ENCODE data around the gene SPATA20.

SPATA20 gene

DNA sequence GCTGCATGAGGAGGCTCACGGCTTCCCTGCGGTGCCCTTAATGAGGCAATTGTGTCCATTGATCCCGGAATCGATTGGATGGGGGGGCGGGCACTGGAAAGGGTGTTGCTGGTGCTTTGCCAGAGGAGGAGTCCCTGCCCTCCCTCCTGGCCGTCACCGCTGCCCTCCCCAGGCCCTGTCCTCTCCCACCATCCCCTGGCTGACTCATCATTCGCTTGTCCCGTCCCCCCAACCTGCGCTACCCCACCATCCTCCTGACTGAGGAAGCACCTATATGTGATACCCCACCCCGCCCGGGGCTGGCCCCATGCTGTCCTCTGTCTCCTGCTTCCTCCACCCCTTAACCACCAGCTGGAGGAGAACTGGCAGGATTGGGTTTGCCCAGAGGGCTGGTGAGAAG, 34.3 kb downstream of the SPATA20 start:
- no peak for DNase-seq

GRCh38 chr17:50582741-50583140, 35.8 kb downstream of the SPATA20 start:
- no peak for DNase-seq

DNA sequence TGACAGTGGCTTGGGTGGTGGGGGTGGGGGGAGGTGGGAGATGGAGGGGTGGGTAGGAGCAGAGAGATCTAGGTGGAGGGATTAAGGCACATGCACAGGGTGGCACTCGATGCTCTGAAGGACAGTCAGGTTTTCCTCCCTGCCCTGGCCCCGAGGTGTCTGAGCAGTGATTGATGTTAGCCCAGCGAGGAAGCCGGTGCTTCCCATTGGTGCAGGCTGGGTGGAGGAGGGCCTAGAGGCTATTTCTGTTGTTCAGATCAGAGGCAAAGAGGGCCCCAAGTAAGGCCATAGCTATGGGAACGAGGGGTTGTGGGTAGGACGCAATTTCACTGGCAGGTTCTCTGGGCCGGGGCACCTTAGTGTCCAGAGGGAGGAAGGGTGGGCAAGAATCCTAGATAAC, 36.7 kb downstream of the SPATA20 start:
- DNase-seq = no peak

GRCh38 chr17:50584116-50584515, 37.1 kb downstream of the SPATA20 start:
- no peak for DNase-seq

- no peak for DNase-seq
These were observed 37.8 kb downstream of the SPATA20 start for GRCh38 chr17:50584749-50585148.

- no peak for DNase-seq
These were observed 38.4 kb downstream of the SPATA20 start for GRCh38 chr17:50585346-50585745.

GRCh38 chr17:50585891-50586290, 38.9 kb downstream of the SPATA20 start:
- no peak for DNase-seq

DNA sequence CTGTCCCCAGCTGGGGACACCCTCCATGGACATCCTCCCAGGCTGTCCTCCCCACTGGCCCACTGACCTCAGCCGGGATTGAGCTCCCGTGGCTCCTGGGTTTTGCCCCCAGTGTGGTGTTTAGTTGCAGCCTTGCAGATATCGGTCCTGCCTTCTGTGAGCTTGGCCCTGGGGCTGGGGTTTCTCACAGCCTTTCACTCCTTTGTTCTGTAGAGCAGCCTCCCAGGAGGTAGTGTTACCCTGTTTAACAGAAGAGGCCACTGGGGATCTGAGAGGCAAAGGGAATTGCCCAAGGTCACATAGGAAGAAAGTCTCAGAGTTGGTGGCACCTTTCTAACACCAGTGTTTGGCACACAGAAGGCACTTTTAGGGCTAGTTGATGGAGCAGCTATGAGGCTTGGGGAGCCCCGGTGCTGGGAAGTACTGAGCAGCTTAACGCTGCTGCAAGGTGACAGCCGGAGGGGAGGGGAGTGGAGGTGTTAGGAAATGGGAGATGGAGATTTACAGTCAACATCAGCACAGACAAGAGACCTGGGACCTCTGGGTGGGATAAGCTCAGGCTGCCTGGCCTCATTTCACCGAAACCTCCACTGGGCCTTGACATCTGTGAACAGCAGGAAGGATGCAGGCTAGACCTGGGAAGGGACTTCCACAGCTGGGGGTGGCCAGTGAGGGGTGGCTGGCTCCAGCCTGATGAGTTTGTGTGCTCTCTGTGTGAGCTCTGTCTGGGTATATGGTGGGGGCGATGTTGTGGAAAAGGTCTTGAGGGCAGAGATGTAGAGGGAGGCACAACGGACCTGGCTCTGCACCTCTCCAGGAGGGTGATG, 39.7 kb downstream of the SPATA20 start:
- DNase-seq = no peak

DNA sequence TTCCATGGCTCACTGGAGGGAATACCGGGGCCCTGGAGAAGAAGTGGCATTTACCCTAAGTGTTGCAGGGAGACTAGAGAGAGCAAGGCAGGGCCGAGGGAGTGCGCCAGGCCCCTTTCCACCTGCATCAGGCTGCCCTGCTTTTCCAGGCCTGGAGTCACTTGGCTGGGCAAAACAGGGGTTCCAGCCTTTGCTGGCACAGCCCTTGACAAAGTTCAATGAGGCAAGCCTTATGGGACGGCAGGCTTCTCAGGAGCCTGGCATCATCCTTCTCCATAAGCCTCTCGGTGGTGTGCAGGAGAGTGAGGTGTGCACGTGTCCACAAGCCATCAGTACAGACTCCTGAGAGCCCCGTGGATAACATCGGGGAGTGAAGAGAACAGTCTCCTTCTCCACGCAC, 40.6 kb downstream of the SPATA20 start:
- DNase-seq = no peak

GRCh38 chr17:50588391-50589049, 41.5 kb downstream of the SPATA20 start:
- no peak for DNase-seq

DNA sequence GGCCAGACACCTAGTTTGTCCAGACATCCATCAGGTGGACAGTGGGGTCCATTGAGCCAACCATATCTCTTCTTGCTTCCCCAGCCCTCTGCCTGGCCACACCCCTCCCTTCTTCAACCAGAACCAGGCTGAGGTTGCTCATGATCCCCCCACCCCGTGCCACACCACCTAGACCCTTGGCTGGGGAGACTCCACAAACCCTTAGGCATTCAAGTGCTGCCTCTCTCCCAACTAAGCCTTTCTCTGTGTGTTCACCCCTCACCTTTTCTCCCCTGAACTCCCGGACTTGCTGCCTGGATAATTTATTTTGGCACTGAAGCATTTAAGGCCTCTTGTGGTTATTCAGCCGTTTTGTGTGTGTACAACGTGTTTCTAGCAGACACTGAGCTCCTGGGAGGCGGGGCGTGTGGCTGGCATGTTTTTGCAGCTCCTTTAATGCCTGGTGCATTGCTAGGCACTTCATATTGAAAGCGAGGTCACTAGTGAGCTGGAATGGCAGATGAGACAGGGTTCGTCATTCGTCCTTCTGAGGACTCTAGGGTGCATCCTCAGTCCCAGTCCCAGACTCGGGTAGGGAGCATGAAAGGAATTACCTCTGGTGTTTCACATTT, 42.2 kb downstream of the SPATA20 start:
- DNase-seq = no peak

- DNase-seq = no peak
These were observed 44.2 kb downstream of the SPATA20 start for GRCh38 chr17:50590946-50591737.

GRCh38 chr17:50593321-50593720, 46.3 kb downstream of the SPATA20 start:
- DNase-seq = no peak

DNA sequence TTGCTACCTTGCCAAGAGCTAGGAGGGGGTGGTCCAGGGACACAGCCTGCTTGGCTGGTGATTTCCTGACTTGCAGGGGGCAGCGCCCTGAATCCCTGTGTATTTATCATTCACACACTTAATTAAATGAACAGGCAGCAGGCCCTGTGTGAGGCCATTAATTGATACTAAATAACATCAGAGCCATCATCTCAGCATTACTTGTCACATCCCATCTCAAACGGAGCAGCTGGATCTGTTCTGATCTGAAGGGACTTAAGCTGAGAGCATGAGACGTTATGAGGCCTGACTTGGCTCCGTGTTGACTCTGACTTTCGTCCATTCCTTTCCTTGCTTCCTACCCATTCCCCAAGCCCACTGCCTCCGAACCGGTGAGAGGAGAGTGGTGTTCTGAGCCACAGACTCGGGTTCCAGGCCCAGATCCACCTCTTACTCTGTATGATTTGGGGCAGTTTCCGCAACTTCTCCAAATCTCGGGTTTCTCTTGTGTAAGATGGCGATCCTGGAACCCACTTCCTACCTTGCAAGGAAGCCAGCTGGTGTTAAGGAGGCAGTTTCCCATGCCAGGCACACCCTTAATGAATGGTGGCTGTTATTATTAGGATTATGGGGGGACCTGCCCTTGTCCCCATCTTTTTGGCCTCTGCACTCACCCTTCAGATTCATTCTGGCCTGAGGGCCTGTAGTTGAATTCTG, 47.3 kb downstream of the SPATA20 start:
- DNase-seq = no peak

DNA sequence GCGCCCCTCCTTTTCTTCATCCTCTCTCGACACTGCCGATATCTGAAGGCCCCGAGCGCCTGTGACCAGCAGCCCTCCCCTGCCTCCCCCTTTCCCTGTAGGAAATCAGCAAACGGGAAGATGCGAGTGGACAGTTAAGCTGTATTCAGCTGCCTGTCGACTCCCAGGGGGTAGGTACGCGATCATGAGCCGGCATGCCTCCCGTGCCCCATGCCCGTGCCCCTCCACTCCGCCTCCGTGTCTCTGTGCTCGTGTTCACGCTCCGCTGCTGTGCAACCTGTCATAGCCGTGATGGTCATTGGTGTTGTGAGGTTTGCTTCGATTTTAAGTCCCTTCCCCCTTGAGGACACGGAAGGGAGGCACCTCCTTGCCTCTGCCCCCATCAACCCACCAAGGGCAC, 47.9 kb downstream of the SPATA20 start:
- DNase-seq = no peak

- no peak for DNase-seq
These were observed 49.4 kb downstream of the SPATA20 start for GRCh38 chr17:50596191-50597037.

DNA sequence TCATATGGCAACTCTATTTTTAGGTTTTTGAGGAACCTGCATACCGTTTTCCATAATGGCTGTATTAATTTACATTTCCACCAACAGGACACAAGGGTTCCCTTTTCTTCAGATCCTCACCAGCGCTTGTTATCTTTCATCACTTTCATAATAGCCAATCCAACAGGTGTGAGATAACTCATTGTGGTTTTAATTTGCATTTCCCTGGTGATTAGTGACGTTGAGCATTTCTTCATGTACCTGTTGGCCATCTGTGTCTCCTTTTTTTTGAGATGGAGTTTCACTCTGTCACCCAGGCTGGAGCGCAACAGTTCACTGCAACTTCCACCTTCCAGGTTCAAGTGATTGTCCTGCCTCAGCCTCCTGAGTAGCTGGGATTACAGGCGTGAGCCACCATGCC, 51.5 kb downstream of the SPATA20 start:
- DNase-seq = no peak

- no peak for DNase-seq
These were observed 52.6 kb downstream of the SPATA20 start for GRCh38 chr17:50599606-50600005.

DNA sequence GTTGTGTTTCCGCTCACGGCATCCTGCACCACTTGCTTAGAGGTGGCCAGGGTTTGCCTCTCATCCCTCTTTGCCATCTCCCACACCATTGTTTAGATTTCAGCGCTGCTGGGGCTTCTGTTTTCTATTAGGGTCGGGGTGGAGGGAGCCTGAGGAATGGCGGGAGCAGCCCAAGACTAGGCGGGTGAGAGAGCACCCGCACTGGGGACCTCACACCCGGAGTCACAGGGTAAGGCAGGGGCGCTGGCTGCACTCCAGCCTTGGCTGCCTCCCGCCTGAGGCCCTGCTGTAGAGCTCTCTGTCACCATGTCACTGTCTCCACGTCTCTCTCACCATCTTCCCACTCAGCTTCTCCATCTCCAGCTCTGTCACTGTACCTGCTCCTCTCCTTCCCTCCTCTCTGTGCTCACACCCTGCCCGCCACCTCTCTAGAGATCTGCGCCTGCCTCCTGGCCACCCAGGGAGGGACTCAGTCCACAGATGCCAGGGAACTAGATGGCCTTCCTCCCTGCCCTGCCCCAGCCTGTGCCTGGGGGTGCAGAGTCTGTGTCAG, 54.9 kb downstream of the SPATA20 start:
- no peak for DNase-seq

DNA sequence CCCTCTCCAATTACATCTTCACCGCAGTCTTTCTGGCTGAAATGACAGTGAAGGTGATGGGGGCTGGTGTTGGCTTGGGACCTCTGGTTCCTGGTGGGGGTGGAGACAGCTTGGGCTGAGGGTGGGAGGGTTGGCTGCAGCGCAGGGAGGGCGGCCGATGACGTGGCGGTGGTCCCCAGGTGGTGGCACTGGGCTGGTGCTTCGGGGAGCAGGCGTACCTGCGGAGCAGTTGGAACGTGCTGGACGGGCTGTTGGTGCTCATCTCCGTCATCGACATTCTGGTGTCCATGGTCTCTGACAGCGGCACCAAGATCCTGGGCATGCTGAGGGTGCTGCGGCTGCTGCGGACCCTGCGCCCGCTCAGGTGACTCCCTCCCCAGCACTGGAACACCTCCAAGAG, 55.9 kb downstream of the SPATA20 start:
- DNase-seq = no peak

DNA sequence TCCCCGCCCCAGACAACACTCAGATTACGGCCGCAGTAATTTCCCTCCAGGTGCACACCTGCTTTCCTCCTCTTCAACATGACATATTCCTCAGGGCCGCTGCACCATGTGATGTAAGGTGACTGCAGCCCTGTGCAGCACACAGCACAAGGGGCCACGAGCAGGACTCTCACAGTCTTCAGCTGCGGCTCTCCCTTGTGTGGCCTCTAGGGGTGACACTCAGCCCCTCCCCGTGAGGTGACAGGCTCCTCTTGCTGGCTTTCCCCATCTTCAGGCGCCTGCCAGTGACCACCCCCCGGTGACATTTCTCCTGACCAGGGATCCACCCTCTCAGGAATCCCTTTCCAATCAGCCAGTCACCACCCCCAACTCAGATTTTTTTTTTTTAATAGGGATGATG, 56.4 kb downstream of the SPATA20 start:
- DNase-seq = no peak
